Activated T-cell treated with anti-CD3 and anti-CD28 coated beads, Interleukin-2, amount 50 U/mL, for 24 hours (primary cell): ENCODE measurements around the gene NEDD8.

Source experiments
- DNase-seq: peaks from one replicate; pipeline ENCODE4 v3.0.0-alpha.2; 2020
- H3K27ac Mint-ChIP-seq: 2 replicates; pipeline ENCODE4 v1.8.0; 2020; ENCODE audit warnings: mild to moderate bottlenecking, mixed read lengths
- H3K27me3 Mint-ChIP-seq: 2 replicates; pipeline ENCODE4 v1.8.0; 2020; ENCODE audit warnings: mixed read lengths
- H3K36me3 Mint-ChIP-seq: 2 replicates; pipeline ENCODE4 v1.8.0; 2020; ENCODE audit warnings: low read depth, mixed read lengths
- H3K4me1 Mint-ChIP-seq: 2 replicates; pipeline ENCODE4 v1.8.0; 2020; ENCODE audit warnings: low read depth, mixed read lengths
- H3K4me3 Mint-ChIP-seq: 2 replicates; pipeline ENCODE4 v1.8.0; 2020; ENCODE audit warnings: mild to moderate bottlenecking, moderate library complexity, mixed read lengths
- H3K9me3 Mint-ChIP-seq: 2 replicates; pipeline ENCODE4 v1.8.0; 2020; ENCODE audit warnings: mixed read lengths

Gene NEDD8

GRCh38 chr14:24269910-24270536, 37.9 kb upstream of the NEDD8 start:
- Mint-ChIP-seq H3K27ac (peak overlapping the region; percentile 95), H3K27me3 (no peaks in the 10 kb centered on the region), H3K4me3 (peak overlapping the region; percentile 85), H3K9me3 (no peaks in the 10 kb centered on the region), H3K4me1 (peaks cover 43% of the 10 kb centered on the region), H3K36me3 (peaks cover 49% of the 10 kb centered on the region)
- no peak for DNase-seq

GRCh38 chr14:24269368-24269767, 37.2 kb upstream of the NEDD8 start:
- no peaks in the 10 kb centered on the region for H3K9me3 Mint-ChIP-seq
- DNase-seq = no peak
- H3K36me3 Mint-ChIP-seq = peaks cover 51% of the 10 kb centered on the region
- H3K4me3 Mint-ChIP-seq = no peak overlapping the region
- H3K27ac Mint-ChIP-seq = no peak overlapping the region
- H3K4me1 Mint-ChIP-seq = peaks cover 40% of the 10 kb centered on the region
- H3K27me3 Mint-ChIP-seq = no peaks in the 10 kb centered on the region

DNA sequence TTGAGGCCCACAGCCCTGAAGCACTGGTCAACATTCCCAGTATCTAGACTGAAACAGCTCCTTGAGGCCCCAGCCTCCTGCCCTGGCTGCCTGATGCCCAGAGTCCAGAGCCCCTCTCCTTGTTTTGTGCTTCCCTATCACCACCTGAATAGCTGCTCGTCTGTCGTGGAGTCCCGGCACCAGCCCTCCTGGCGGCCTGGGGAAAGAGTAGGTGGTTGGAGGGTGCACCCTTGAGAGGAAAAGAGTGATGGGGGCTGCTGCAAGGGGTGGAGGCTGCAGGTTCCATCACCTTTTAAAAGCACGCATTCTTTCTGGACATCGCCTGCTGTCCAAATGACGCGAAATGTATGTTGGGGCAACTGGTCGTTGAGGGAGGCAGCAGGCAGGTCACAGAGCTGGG, 36.1 kb upstream of the NEDD8 start:
- Mint-ChIP-seq H3K4me3 (no peak overlapping the region), H3K27ac (no peak overlapping the region), H3K36me3 (peaks cover 56% of the 10 kb centered on the region)

DNA sequence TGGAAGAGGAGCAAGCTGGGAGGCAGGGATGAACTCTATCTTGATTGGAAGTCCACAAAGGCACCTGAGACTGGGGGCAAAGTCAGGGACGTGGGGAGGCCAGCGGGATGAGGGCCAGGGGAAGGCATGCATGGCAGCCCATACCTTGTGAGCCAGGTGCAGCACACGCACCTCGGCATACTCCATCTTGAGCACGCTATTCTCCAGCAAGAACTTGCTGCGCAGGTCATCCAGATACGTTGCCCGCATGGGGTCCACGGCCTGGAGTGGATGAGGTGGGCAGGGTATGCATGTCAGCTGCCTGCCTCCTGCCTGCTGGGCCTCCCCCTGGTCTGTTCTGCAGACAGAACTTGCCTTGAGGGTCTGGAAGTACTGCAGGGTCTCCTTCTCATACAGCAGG, 35.3 kb upstream of the NEDD8 start:
- no peaks in the 10 kb centered on the region for H3K9me3 Mint-ChIP-seq
- no peak overlapping the region for H3K4me3 Mint-ChIP-seq
- peaks cover 56% of the 10 kb centered on the region for H3K36me3 Mint-ChIP-seq
- H3K27ac Mint-ChIP-seq = no peak overlapping the region
- peaks cover 22% of the 10 kb centered on the region for H3K4me1 Mint-ChIP-seq
- no peak for DNase-seq
- H3K27me3 Mint-ChIP-seq = no peaks in the 10 kb centered on the region

More for the DNA sequence above, 36.1 kb upstream of the NEDD8 start:
- H3K9me3 Mint-ChIP-seq = no peaks in the 10 kb centered on the region
- H3K4me1 Mint-ChIP-seq = peaks cover 29% of the 10 kb centered on the region
- no peaks in the 10 kb centered on the region for H3K27me3 Mint-ChIP-seq
- no peak for DNase-seq

DNA sequence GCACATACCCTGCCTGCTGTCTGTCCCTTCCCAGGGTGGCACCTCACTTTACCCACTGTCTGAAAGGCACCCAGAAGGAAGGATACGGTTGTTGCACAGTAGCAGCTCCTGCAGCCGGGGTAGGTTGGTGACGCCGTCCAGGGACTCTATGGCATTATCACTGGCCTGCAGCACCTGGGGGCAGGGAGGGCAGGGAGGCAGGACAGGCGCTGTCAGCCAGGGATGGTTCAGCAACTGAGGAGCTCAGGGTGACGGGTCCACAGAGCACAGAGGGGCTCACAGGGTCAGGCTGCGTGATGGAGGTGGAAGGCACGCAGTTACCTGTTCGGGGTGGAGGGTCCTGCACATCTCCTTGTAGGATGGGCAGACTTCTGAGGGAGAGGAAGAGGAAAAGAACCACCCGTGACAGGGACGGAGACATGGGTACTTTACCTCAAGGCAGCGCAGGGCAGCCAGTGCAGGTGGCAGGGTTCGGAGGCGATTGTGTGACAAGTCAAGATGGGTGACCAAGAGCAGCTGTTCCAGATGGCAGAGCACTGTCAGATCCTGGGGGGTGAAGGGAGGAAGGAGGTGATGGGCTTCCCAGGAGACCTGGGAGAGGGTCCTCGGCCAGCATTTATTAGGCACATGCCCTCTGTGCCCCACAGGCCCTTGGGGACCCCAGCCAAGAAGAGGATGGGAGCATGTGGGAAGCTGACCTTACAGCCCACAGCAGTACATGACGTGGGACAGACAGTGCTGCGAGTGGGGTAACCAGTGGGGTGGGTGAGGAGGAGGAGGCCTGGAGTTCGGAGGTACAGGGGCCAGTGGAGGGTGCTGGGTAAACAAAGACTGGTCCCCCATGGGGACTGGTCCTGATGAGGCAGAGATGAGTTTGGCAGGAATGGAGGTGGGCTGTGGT, 34.4 kb upstream of the NEDD8 start:
- Mint-ChIP-seq H3K27me3 (no peaks in the 10 kb centered on the region), H3K27ac (peak overlapping the region; percentile 61), H3K4me3 (no peak overlapping the region), H3K9me3 (no peaks in the 10 kb centered on the region), H3K4me1 (peaks cover 12% of the 10 kb centered on the region), H3K36me3 (peaks cover 56% of the 10 kb centered on the region)
- no peak for DNase-seq

DNA sequence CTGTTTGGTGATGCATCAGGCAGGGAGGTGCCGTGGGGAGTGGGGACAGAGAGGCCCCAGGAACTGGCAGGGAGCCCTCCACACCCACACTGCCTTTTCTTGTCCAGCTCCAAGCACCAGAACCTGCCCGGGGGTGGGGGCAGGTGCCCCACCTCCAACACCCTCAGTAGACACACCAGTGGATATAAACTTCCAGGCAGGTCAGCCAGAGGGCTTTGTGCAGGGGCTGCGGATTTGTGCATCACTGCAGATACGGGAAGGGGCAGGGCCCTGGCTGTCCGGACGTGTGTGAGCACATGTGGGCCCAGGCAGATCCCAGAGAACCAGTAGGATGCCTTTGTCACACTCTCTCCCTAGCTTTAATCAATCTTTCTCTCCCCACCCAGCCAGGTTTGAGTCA, 32.1 kb upstream of the NEDD8 start:
- no peaks in the 10 kb centered on the region for H3K9me3 Mint-ChIP-seq
- no peaks in the 10 kb centered on the region for H3K27me3 Mint-ChIP-seq
- DNase-seq = no peak
- H3K36me3 Mint-ChIP-seq = peaks cover 47% of the 10 kb centered on the region
- no peak overlapping the region for H3K4me3 Mint-ChIP-seq
- peak overlapping the region; percentile 11 for H3K27ac Mint-ChIP-seq
- no peaks in the 10 kb centered on the region for H3K4me1 Mint-ChIP-seq

DNA sequence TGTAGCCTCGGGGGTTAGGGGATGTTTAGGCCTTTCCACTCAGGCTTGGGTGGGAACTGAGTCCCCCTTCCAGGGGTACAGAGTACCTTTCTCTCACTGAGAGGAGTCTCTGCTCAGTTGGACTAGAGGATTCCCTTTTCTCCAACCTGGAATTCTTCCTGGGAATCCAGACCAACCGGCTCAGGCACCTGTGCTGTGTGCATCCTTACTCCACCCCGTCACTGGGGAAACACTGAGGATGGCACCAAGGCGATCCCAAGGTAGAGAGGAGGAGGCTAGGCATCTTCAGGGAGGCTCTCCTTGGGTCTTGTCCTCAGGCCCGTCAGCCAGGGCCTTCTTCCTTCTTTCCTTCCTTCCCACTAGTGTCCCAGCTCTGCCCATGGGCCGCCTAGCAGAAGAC, 31.7 kb upstream of the NEDD8 start:
- H3K4me1 Mint-ChIP-seq = no peaks in the 10 kb centered on the region
- no peaks in the 10 kb centered on the region for H3K27me3 Mint-ChIP-seq
- no peak overlapping the region for H3K27ac Mint-ChIP-seq
- DNase-seq = no peak
- H3K36me3 Mint-ChIP-seq = peaks cover 44% of the 10 kb centered on the region
- H3K9me3 Mint-ChIP-seq = no peaks in the 10 kb centered on the region
- H3K4me3 Mint-ChIP-seq = no peak overlapping the region

DNA sequence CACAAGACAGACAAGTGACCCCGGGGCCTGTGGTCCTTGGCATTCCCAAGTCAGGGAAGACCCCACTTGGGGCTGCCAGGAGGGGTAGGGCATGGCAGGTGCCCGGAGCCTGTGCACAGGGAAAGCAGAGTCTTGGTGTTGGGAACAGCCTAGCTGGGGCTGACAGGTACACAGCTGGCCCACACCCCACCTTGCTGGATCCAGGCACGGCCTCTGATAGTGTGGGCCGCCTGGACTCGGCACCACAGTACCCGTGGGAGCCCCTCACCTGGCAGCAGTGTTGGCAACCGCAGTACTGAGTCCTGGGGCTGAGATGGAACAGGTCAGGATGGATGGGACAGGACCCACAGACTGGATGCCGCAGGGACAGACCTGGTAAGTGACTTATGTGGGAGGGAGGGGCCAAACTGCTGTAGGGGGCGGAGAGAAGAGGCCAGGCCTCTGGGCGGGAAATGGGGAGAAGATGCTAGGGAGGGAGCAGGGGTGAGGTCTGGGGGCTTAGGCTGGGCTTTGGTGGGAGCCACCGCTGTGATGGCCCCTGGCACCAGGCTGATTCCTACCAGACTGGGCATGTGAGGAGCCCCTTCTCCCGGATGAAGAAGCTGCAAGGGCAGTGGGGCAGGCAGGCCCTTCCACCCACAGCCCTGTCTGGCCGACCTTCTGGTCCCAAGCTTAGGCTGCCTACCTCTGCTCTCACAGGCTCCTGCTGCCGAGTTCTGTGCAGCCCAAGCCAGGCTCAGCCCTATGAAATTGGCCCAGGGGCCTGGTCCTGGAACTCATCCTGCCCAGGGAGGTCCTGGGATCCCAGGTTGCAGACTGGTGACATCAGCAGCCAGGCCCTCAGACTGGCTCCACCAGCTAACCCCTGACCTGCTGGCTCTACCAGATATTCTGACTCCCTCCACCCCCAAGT, 30.9 kb upstream of the NEDD8 start, which contains the start of gene TGM1:
Gene TGM1, minus strand, starts transcription at position 357 of the 913 bp plus-strand sequence. CDS start 825 bp downstream, outside the sequence.
- Mint-ChIP-seq H3K9me3 (no peaks in the 10 kb centered on the region), H3K36me3 (peaks cover 40% of the 10 kb centered on the region), H3K4me1 (no peaks in the 10 kb centered on the region), H3K27ac (no peak within 1 kb of the TSS), H3K27me3 (no peaks in the 10 kb centered on the region), H3K4me3 (no peak within 1 kb of the TSS)
- DNase-seq = no peak

DNA sequence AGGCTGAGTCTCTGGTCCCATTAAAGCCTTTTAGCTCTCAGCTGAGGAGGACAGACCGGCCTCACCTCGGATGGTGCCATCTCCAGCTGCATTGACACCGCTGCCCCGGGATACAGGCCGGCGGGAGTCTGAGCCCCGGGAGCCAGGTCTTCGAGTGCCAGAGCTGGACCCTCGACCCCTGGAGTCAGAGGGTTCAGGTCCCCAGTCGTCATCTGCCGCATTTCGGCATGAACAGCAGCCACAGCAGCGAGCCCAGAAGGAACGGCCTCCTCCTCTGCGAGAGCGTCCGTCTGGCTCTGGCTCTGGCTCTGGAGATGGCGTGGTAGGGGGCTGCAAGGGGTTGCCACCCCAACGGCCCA, 29.8 kb upstream of the NEDD8 start:
- no peak for DNase-seq
- Mint-ChIP-seq H3K9me3 (no peaks in the 10 kb centered on the region), H3K36me3 (peaks cover 34% of the 10 kb centered on the region), H3K4me3 (no peak overlapping the region), H3K27ac (no peak overlapping the region), H3K4me1 (no peaks in the 10 kb centered on the region), H3K27me3 (no peaks in the 10 kb centered on the region)

GRCh38 chr14:24261256-24261968, 29.2 kb upstream of the NEDD8 start:
- no peak for DNase-seq
- no peaks in the 10 kb centered on the region for H3K9me3 Mint-ChIP-seq
- H3K27ac Mint-ChIP-seq = no peak overlapping the region
- H3K4me3 Mint-ChIP-seq = no peak overlapping the region
- peaks cover 34% of the 10 kb centered on the region for H3K36me3 Mint-ChIP-seq
- no peaks in the 10 kb centered on the region for H3K27me3 Mint-ChIP-seq
- no peaks in the 10 kb centered on the region for H3K4me1 Mint-ChIP-seq

DNA sequence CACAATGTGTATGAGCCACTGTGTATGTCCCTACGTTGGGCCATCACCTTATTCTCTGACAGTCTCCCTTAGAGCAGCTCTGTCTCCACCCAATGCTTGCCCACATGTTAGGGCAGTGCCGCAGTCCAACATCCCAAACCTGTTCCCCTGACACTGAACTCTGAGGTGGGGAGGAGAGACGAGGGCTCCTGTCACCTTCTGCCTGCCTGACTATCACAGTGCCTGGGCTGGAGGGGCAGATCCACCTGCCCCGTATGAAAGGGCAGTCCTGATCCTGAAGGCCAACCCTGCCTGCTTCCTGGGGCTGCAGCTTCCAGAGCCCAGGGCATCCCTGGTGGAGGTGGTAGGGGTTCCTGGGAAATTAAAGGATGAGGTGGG, 28.6 kb upstream of the NEDD8 start:
- Mint-ChIP-seq H3K27me3 (no peaks in the 10 kb centered on the region), H3K36me3 (peaks cover 28% of the 10 kb centered on the region), H3K9me3 (no peaks in the 10 kb centered on the region), H3K4me1 (no peaks in the 10 kb centered on the region), H3K4me3 (no peak overlapping the region), H3K27ac (no peak overlapping the region)
- no peak for DNase-seq

GRCh38 chr14:24260026-24260779, 28.0 kb upstream of the NEDD8 start:
- Mint-ChIP-seq H3K9me3 (no peaks in the 10 kb centered on the region), H3K4me3 (no peak overlapping the region), H3K36me3 (peaks cover 29% of the 10 kb centered on the region), H3K27me3 (no peaks in the 10 kb centered on the region), H3K4me1 (no peaks in the 10 kb centered on the region), H3K27ac (no peak overlapping the region)
- DNase-seq = no peak

- Mint-ChIP-seq H3K4me1 (no peaks in the 10 kb centered on the region), H3K36me3 (peaks cover 33% of the 10 kb centered on the region), H3K27me3 (no peaks in the 10 kb centered on the region), H3K4me3 (no peak overlapping the region), H3K27ac (no peak overlapping the region), H3K9me3 (no peaks in the 10 kb centered on the region)
- DNase-seq = no peak
These were observed 27.3 kb upstream of the NEDD8 start for GRCh38 chr14:24259282-24260025.
